Erythroblast (primary cell): ENCODE measurements around the gene PCNX1.

Source experiments
- GATA1 ChIP-seq: IDR thresholded peaks from 2 replicates; pipeline ENCODE4 v1.6.1; 2011; ENCODE audit warnings: low read depth, mild to moderate bottlenecking, control low read depth, low read length, moderate library complexity
- POLR2A ChIP-seq: IDR thresholded peaks from 2 replicates; pipeline ENCODE4 v1.6.1; 2011; ENCODE audit warnings: mild to moderate bottlenecking, low read length

- TF ChIP-seq POLR2A: no peak
- no peak for TF ChIP-seq GATA1
These were observed 10.3 kb upstream of the PCNX1 start for GRCh38 chr14:70896981-70897380.
